Natural killer cell (primary cell): Measurements from ENCODE around the gene PTDSS2. TPM values are rescaled to one million over a fixed set of nuclear protein-coding genes. Genes with fewer than 3 reads are reported as not detected.

Source experiments
- ATAC-seq, 3 donors: fragments of 150-1000 bp in 2 of 3; fragments of 200-7000 bp in 1 of 3; cut with Tn5 transposase; 1 replicate in 1 of 3; 2 replicates in 2 of 3; pipeline ENCODE4 v1.10.0; 2021; ENCODE audit warnings: mild to moderate bottlenecking in 2 of 3, moderate library complexity in 2 of 3
- DNase-seq, 2 donors: peaks; one replicate each; pipeline versions ENCODE4 v3.0.0 to v3.0.0-alpha.2; 2013 to 2021; ENCODE audit warnings: mixed read lengths in 1 of 2
- H3K27ac ChIP-seq: one replicate; pipeline ENCODE4 v1.5.1; 2013; ENCODE audit warnings: mild to moderate bottlenecking, low read length
- H3K27me3 ChIP-seq: one replicate; pipeline ENCODE4 v1.6.1; 2013; ENCODE audit warnings: low read length; ENCODE audit not compliant: control insufficient read depth, insufficient read depth
- H3K36me3 ChIP-seq: one replicate; pipeline ENCODE4 v1.6.1; 2013; ENCODE audit warnings: low read length; ENCODE audit not compliant: control insufficient read depth, insufficient read depth
- H3K4me1 ChIP-seq: one replicate; pipeline ENCODE4 v1.6.1; 2013; ENCODE audit warnings: low read length; ENCODE audit not compliant: control insufficient read depth, insufficient read depth
- H3K4me3 ChIP-seq: one replicate; pipeline ENCODE4 v1.5.1; 2013; ENCODE audit warnings: low read length
- H3K9me3 ChIP-seq: one replicate; pipeline ENCODE4 v1.6.1; 2013; ENCODE audit warnings: low read length; ENCODE audit not compliant: control insufficient read depth, insufficient read depth
- H3K27ac Mint-ChIP-seq, 2 donors: one replicate each; pipeline ENCODE4 v1.8.0; 2022; ENCODE audit warnings: mild to moderate bottlenecking in 2 of 2, mixed read lengths in 2 of 2, moderate library complexity in 1 of 2
- H3K27me3 Mint-ChIP-seq, 2 donors: one replicate each; pipeline ENCODE4 v1.8.0; 2022; ENCODE audit warnings: low read depth in 2 of 2, mixed read lengths in 2 of 2
- H3K36me3 Mint-ChIP-seq: one replicate; pipeline ENCODE4 v1.8.0; 2022; ENCODE audit warnings: mixed read lengths
- H3K4me1 Mint-ChIP-seq, 2 donors: one replicate each; pipeline ENCODE4 v1.8.0; 2022; ENCODE audit warnings: mixed read lengths in 2 of 2
- H3K4me3 Mint-ChIP-seq: one replicate; pipeline ENCODE4 v1.8.0; 2022; ENCODE audit warnings: mild to moderate bottlenecking, moderate library complexity, mixed read lengths
- H3K9me3 Mint-ChIP-seq, 2 donors: one replicate each; pipeline ENCODE4 v1.8.0; 2022; ENCODE audit warnings: mixed read lengths in 2 of 2
- WGBS: methylation state at CpG from one replicate; pipeline ENCODE4 v1.1.7; 2013; ENCODE audit warnings: missing lambda C conversion rate; ENCODE audit not compliant: insufficient coverage; 5-methylcytosine and 5-hydroxymethylcytosine counted together
- intact Hi-C: fragments of 100-400 bp; cut with micrococcal nuclease; formaldehyde crosslinking; loops from one replicate; pipeline ENCODE4 v1.14.2; 2022
- total RNA-seq, 4 donors: library from RNA; stranded (reverse); fragments of 120-200 nt in 1 of 4; gene quantifications; one replicate each; pipeline versions ENCODE4 v1.2.3 to v1.2.4, GENCODE V29; 2013 to 2022
- TF ChIP-seq, protein P1 (sequence below): fragments of 200-600 bp; IDR thresholded peaks from one replicate; pipeline ENCODE4 v1.8.0; 2022; ENCODE audit warnings: antibody characterized with exemption

PTDSS2 gene
- total RNA-seq, 3 donors from 2014 or later (not counting 1 experiment from before 2014, with no cell fraction given): 21.5 to 25.1 (median 23.4) TPM

DNA sequence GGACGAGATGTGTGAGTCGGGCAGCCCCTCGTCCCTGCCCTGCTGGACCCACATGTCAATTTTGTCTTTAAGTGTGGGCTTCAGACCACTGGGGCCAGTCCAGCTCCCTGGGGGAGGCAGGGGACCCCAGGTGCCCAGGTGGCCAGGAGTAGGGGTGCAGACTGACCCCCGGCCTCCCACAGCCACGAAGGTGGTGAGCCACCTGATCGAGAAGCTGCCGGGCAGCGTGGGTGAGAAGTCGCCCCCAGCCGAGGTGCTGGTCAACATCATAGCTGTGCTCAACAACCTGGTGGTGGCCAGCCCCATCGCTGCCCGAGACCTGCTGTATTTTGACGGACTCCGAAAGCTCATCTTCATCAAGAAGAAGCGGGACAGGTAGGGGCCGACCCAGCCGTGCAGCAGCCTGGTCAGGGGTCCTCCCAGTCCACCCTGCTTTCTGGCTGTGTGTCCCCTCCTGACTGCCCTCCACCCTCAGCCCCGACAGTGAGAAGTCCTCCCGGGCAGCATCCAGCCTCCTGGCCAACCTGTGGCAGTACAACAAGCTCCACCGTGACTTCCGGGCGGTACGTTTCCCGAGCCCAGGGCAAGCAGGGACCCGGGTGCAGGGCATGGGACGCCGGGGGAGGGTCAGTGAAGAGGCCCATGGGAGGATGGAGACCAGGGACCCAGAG is 46.2 kb upstream of the PTDSS2 start:
- peak overlapping the region in 1 of 2 donors; percentile 81 for H3K27ac Mint-ChIP-seq
- peaks cover 30% of the 10 kb centered on the region for H3K4me1 ChIP-seq
- H3K4me3 Mint-ChIP-seq: peak overlapping the region; percentile 13
- TF ChIP-seq, protein P1, sequence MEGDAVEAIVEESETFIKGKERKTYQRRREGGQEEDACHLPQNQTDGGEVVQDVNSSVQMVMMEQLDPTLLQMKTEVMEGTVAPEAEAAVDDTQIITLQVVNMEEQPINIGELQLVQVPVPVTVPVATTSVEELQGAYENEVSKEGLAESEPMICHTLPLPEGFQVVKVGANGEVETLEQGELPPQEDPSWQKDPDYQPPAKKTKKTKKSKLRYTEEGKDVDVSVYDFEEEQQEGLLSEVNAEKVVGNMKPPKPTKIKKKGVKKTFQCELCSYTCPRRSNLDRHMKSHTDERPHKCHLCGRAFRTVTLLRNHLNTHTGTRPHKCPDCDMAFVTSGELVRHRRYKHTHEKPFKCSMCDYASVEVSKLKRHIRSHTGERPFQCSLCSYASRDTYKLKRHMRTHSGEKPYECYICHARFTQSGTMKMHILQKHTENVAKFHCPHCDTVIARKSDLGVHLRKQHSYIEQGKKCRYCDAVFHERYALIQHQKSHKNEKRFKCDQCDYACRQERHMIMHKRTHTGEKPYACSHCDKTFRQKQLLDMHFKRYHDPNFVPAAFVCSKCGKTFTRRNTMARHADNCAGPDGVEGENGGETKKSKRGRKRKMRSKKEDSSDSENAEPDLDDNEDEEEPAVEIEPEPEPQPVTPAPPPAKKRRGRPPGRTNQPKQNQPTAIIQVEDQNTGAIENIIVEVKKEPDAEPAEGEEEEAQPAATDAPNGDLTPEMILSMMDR: no peak
- no peak overlapping the region for H3K27ac ChIP-seq
- WGBS: 94% methylated on average over 27 of the region's 27 CpGs
- no peaks in the 10 kb centered on the region for H3K9me3 ChIP-seq
- H3K4me1 Mint-ChIP-seq: peaks cover 0 to 18% of the 10 kb centered on the region in 2 donors
- no peak for ATAC-seq
- H3K27me3 ChIP-seq: no peaks in the 10 kb centered on the region
- H3K27me3 Mint-ChIP-seq: no peaks in the 10 kb centered on the region
- DNase-seq: no peak
- intact Hi-C loops: no loop called here
- H3K36me3 ChIP-seq: peaks cover 17% of the 10 kb centered on the region
- H3K36me3 Mint-ChIP-seq: no peaks in the 10 kb centered on the region
- H3K4me3 ChIP-seq: no peak overlapping the region
- no peaks in the 10 kb centered on the region for H3K9me3 Mint-ChIP-seq

DNA sequence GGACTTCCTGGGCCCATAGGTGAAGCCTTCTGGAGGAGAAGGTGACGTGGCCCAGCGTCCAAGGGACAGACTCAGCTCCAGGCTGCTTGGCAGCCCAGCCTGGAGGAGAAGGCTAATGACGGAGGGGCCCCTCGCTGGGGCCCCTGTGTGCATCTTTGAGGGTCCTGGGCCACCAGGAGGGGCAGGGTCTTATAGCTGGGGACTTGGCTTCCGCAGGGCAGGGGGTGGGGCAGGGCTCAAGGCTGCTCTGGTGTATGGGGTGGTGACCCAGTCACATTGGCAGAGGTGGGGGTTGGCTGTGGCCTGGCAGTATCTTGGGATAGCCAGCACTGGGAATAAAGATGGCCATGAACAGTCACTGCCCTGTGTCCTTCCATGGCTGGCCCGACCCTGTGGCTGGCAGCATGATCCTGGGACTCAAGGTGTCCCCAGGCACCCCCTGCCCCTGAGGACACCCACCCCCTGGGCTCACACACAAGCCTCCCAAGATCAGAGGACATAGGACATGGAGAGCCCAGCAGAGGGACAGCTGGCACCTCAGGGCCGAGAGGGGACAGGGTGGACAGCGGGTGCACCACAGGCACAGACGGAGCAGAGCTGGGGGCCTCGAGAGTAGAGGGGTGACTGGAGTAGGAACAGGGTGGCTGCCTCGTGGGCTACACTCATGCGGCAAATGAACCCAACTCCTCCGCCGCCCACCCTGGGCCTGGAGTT is 45.4 kb upstream of the PTDSS2 start:
- Mint-ChIP-seq H3K4me3 (no peak overlapping the region), H3K4me1 (peaks cover 0 to 18% of the 10 kb centered on the region in 2 donors), H3K27me3 (no peaks in the 10 kb centered on the region), H3K27ac (peak overlapping the region; percentile 43 to 81), H3K9me3 (no peaks in the 10 kb centered on the region), H3K36me3 (no peaks in the 10 kb centered on the region)
- intact Hi-C loops: loop anchor here (5.0 kb wide), 1 partner anchor 103 kb away; the partner anchor contains the start of gene RNH1
- DNase-seq: no peak
- TF ChIP-seq, protein P1: no peak
- Histone ChIP-seq H3K36me3 (peaks cover 23% of the 10 kb centered on the region), H3K4me1 (peaks cover 36% of the 10 kb centered on the region), H3K4me3 (no peak overlapping the region), H3K27me3 (no peaks in the 10 kb centered on the region), H3K27ac (no peak overlapping the region), H3K9me3 (no peaks in the 10 kb centered on the region)
- no peak for ATAC-seq
- 91% methylated on average over 14 of the region's 14 CpGs for WGBS

DNA sequence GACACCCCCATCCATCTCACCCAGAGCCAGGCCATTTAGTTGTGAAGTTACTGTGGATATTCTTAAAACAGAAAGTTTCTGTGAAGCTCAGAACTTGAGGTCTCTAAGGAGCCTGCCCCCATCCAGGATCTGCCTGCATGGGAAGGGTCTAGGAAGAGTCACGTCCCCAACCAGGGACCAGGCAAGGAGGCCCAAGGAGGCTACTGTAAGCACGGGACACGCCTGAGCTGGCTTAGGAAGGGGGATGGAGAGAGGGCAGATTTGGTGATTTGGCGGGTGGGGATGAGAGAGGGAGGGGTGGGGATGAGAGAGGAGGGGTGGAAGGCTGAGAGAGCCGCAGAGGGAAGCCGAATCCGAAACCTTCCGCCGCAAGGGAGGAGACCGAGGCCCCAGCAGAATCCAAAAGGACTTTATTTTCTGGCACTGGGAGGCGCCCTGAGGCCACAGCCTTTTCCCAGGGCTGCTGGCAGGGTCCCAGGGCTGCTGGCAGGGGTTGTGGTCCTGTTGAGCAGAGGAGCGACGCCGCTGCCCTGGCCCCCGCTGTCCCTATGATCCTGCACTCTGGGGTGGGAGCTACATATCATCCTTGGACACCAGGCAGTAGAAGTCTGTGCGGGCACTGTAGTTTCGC is 44.6 kb upstream of the PTDSS2 start:
- no peak overlapping the region for H3K4me3 ChIP-seq
- Mint-ChIP-seq H3K9me3 (no peaks in the 10 kb centered on the region), H3K4me3 (peak overlapping the region; percentile 53), H3K4me1 (peaks cover 0 to 18% of the 10 kb centered on the region in 2 donors), H3K27me3 (no peaks in the 10 kb centered on the region), H3K36me3 (no peaks in the 10 kb centered on the region), H3K27ac (peak overlapping the region; percentile 43 to 81)
- H3K27me3 ChIP-seq: no peaks in the 10 kb centered on the region
- ATAC-seq (no peak), DNase-seq (no peak)
- H3K36me3 ChIP-seq: peaks cover 29% of the 10 kb centered on the region
- no peaks in the 10 kb centered on the region for H3K9me3 ChIP-seq
- intact Hi-C loops: loop anchor here (5.0 kb wide), 1 partner anchor 102 kb away; the partner anchor contains the start of gene RNH1
- no peak overlapping the region for H3K27ac ChIP-seq
- TF ChIP-seq, protein P1: no peak
- peaks cover 43% of the 10 kb centered on the region for H3K4me1 ChIP-seq
- 92% methylated on average over 17 of the region's 17 CpGs for WGBS
